HCT116 (cell line): ENCODE measurements around the gene KIF25. TPM values are rescaled to one million over a fixed set of nuclear protein-coding genes. Genes with fewer than 3 reads are reported as not detected.

Source experiments
- ATAC-seq: fragments of 200-7000 bp; cut with Tn5 transposase; 2 replicates; pipeline ENCODE4 v1.9.1; 2020; ENCODE audit warnings: mild to moderate bottlenecking, moderate library complexity
- BruUV-seq: library from RNA; stranded (reverse); fragments of 400-500 nt; replicated peaks from 2 replicates; lab custom pipeline; 2021; lab: Mats Ljungman, UMichigan
- CTCF ChIA-PET: fragments of 300-600 bp; sonication (Branson Sonifier 250); formaldehyde crosslinking; loops from one replicate; lab custom pipeline; 2021; ENCODE audit warnings: antibody characterized with exemption; lab: Charles Lee
- POLR2A ChIA-PET: fragments of 300-600, 350-600 bp; sonication (Branson Sonifier 250); formaldehyde crosslinking; loops from one replicate; lab custom pipeline; 2021; ENCODE audit warnings: antibody characterized with exemption; lab: Charles Lee
- RAD21 ChIA-PET, 2 experiments: fragments of 300-600 bp; sonication (Branson Sonifier 250); formaldehyde crosslinking; loops; one replicate each; lab custom pipeline; 2023; ENCODE audit warnings: low total read pairs in 2 of 2; ENCODE audit not compliant: uncharacterized antibody in 2 of 2, unreplicated experiment in 2 of 2, low non-redundant PET in 1 of 2; lab: Charles Lee
- DNase-seq: peaks from one replicate; pipeline ENCODE4 v3.0.0-alpha.2; 2010; ENCODE audit warnings: low read depth, low spot score
- H2AFZ ChIP-seq: fragments of 200-600 bp; shearing (Covaris generic), sonication (generic); 2 replicates; pipeline ENCODE4 v1.6.1; 2017; ENCODE audit warnings: low read depth, mixed run types, mixed read lengths, antibody characterized with exemption, low read length; ENCODE audit not compliant: poor library complexity, severe bottlenecking
- H3K27ac ChIP-seq: 2 replicates; pipeline ENCODE4 v1.5.1; 2012; ENCODE audit warnings: low read depth, low read length
- H3K27me3 ChIP-seq: fragments of 200-600 bp; sonication (generic); 2 replicates; pipeline ENCODE4 v1.6.1; 2016; ENCODE audit warnings: mixed run types, low read length, mixed read lengths; ENCODE audit not compliant: insufficient read depth
- H3K36me3 ChIP-seq, 2 experiments: fragments of 200-500 bp in 1 of 2; fragments of 200-600 bp in 1 of 2; sonication (Bioruptor generic) in 1 of 2; sonication (generic) in 1 of 2; 2 replicates each; pipeline versions ENCODE4 v1.5.1 to v1.6.1; 2014 to 2016; ENCODE audit warnings: low read length in 2 of 2, inconsistent platforms in 1 of 2, mixed read lengths in 1 of 2, mixed run types in 1 of 2; ENCODE audit not compliant: insufficient read depth in 2 of 2, control insufficient read depth in 1 of 2
- H3K4me1 ChIP-seq, 2 experiments: fragments of 200-600 bp in 1 of 2; sonication (generic) in 1 of 2; 2 replicates each; pipeline versions ENCODE4 v1.5.1 to v1.6.1; 2012 to 2017; ENCODE audit warnings: low read length in 2 of 2, inconsistent platforms in 1 of 2, mild to moderate bottlenecking in 1 of 2, mixed read lengths in 1 of 2, mixed run types in 1 of 2, moderate library complexity in 1 of 2; ENCODE audit not compliant: insufficient read depth in 2 of 2, control insufficient read depth in 1 of 2
- H3K4me2 ChIP-seq: fragments of 200-600 bp; sonication (generic); 2 replicates; pipeline ENCODE4 v1.6.1; 2017; ENCODE audit warnings: mixed run types, low read length, mixed read lengths
- H3K4me3 ChIP-seq, 2 experiments: fragments of 200-600 bp in 1 of 2; sonication (generic) in 1 of 2; replicated peaks in 1 of 2; 2 replicates each; pipeline ENCODE4 v1.5.1; 2011 to 2016; ENCODE audit warnings: low read length in 2 of 2, control low read depth in 1 of 2, low read depth in 1 of 2, mild to moderate bottlenecking in 1 of 2, mixed read lengths in 1 of 2, mixed run types in 1 of 2
- H3K79me2 ChIP-seq: fragments of 200-600 bp; sonication (generic); 2 replicates; pipeline ENCODE4 v1.6.1; 2017; ENCODE audit warnings: mild to moderate bottlenecking, mixed run types, low read length, moderate library complexity, mixed read lengths; ENCODE audit not compliant: insufficient read depth
- H3K9ac ChIP-seq: fragments of 200-600 bp; sonication (generic); 2 replicates; pipeline ENCODE4 v1.6.1; 2016; ENCODE audit warnings: low read length, mixed read lengths
- H3K9me2 ChIP-seq: fragments of 200-600 bp; sonication (generic), shearing (Covaris generic); 2 replicates; pipeline ENCODE4 v1.6.1; 2017; ENCODE audit warnings: mixed run types, mild to moderate bottlenecking, moderate library complexity; ENCODE audit not compliant: insufficient read depth
- H3K9me3 ChIP-seq, 2 experiments: fragments of 200-500 bp in 1 of 2; fragments of 200-600 bp in 1 of 2; sonication (Bioruptor generic) in 1 of 2; sonication (generic) in 1 of 2; 2 replicates each; pipeline ENCODE4 v1.6.1; 2014 to 2017; ENCODE audit warnings: low read length in 2 of 2, mixed read lengths in 2 of 2, inconsistent platforms in 1 of 2, low read depth in 1 of 2, mild to moderate bottlenecking in 1 of 2, mixed run types in 1 of 2, moderate library complexity in 1 of 2; ENCODE audit not compliant: control insufficient read depth in 1 of 2, insufficient read depth in 1 of 2
- H4K20me1 ChIP-seq: fragments of 200-600 bp; sonication (generic), shearing (Covaris generic); 2 replicates; pipeline ENCODE4 v1.6.1; 2017; ENCODE audit warnings: mixed run types, mild to moderate bottlenecking, moderate library complexity; ENCODE audit not compliant: insufficient read depth
- CBX3 ChIP-seq: IDR thresholded peaks from 2 replicates; pipeline ENCODE4 v1.6.1; 2012; ENCODE audit warnings: low read depth
- CEBPB ChIP-seq: IDR thresholded peaks from 2 replicates; pipeline ENCODE4 v1.6.1; 2012; ENCODE audit warnings: low read depth
- CTCF ChIP-seq, 3 experiments: fragments of 200-600 bp in 1 of 3; sonication (generic) in 1 of 3; IDR thresholded peaks in 2 of 3; conservative IDR thresholded peaks in 1 of 3; 2 replicates each; pipeline ENCODE4 v1.5.1; 2012 to 2017; ENCODE audit warnings: low read depth in 2 of 3, low read length in 2 of 3, antibody characterized with exemption in 1 of 3, borderline replicate concordance in 1 of 3, control low read depth in 1 of 3, mild to moderate bottlenecking in 1 of 3, mixed read lengths in 1 of 3, mixed run types in 1 of 3, moderate library complexity in 1 of 3; ENCODE audit not compliant: insufficient read depth in 1 of 3
- EGR1 ChIP-seq: IDR thresholded peaks from 2 replicates; pipeline ENCODE4 v1.6.1; 2012; ENCODE audit warnings: low read depth
- ELF1 ChIP-seq: IDR thresholded peaks from 2 replicates; pipeline ENCODE4 v1.6.1; 2012; ENCODE audit warnings: low read depth, borderline replicate concordance
- EZH2 ChIP-seq: fragments of 200-600 bp; sonication (generic); IDR thresholded peaks from 2 replicates; pipeline ENCODE4 v1.6.1; 2017; ENCODE audit warnings: antibody characterized with exemption, mixed run types
- EZH2phosphoT487 ChIP-seq: fragments of 200-600 bp; IDR thresholded peaks from 2 replicates; pipeline ENCODE4 v1.6.1; 2018; ENCODE audit warnings: antibody characterized with exemption, borderline replicate concordance
- FOSL1 ChIP-seq: IDR thresholded peaks from 2 replicates; pipeline ENCODE4 v1.6.1; 2012; ENCODE audit warnings: low read depth
- JUND ChIP-seq: IDR thresholded peaks from 2 replicates; pipeline ENCODE4 v1.6.1; 2012
- MAX ChIP-seq: IDR thresholded peaks from 2 replicates; pipeline ENCODE4 v1.6.1; 2012
- POLR2A ChIP-seq: IDR thresholded peaks from 2 replicates; pipeline ENCODE4 v1.7.0; 2011; ENCODE audit warnings: borderline replicate concordance; ENCODE audit not compliant: insufficient read depth, insufficient read length; ENCODE audit errors: extremely low read depth
- POLR2AphosphoS5 ChIP-seq: IDR thresholded peaks from 2 replicates; pipeline ENCODE4 v1.6.1; 2011; ENCODE audit warnings: mild to moderate bottlenecking, low read depth, low read length, moderate library complexity
- RAD21 ChIP-seq: IDR thresholded peaks from 2 replicates; pipeline ENCODE4 v1.6.1; 2012; ENCODE audit warnings: low read depth, mild to moderate bottlenecking
- SIN3A ChIP-seq: IDR thresholded peaks from 2 replicates; pipeline ENCODE4 v1.6.1; 2012; ENCODE audit warnings: low read depth
- SP1 ChIP-seq: IDR thresholded peaks from 2 replicates; pipeline ENCODE4 v1.6.1; 2012; ENCODE audit warnings: low read depth
- SRF ChIP-seq: IDR thresholded peaks from 2 replicates; pipeline ENCODE4 v1.6.1; 2012; ENCODE audit warnings: low read depth
- YY1 ChIP-seq: IDR thresholded peaks from 2 replicates; pipeline ENCODE4 v1.6.1; 2011; ENCODE audit warnings: low read length, low read depth, moderate library complexity, mild to moderate bottlenecking; ENCODE audit not compliant: insufficient replicate concordance; ENCODE audit errors: extremely low read depth
- ZBTB33 ChIP-seq: IDR thresholded peaks from 2 replicates; pipeline ENCODE4 v1.6.1; 2011; ENCODE audit warnings: mild to moderate bottlenecking, low read length, moderate library complexity; ENCODE audit not compliant: insufficient replicate concordance; ENCODE audit errors: extremely low read depth
- ZFX ChIP-seq: fragments of 450-650 bp; IDR thresholded peaks from 2 replicates; pipeline ENCODE4 v1.6.1; 2017
- ZNF274 ChIP-seq: fragments of 200-500 bp; sonication (Bioruptor generic); IDR thresholded peaks from 2 replicates; pipeline ENCODE4 v1.6.1; 2014; ENCODE audit warnings: mild to moderate bottlenecking, low read depth, low read length, inconsistent platforms
- intact Hi-C: fragments of 100-400 bp; cut with micrococcal nuclease; formaldehyde crosslinking; loops from 2 replicates; pipeline ENCODE4 v1.10.0; 2022
- total RNA-seq: library from RNA; stranded (reverse); gene quantifications from one replicate; pipeline ENCODE4 v1.2.1, GENCODE V29; 2021; ENCODE audit not compliant: unreplicated experiment

KIF25 gene
- total RNA-seq, 1 experiment from 2014 or later: not detected

GRCh38 chr6:168092541-168092940 lies 95.1 kb downstream of the KIF25 start:
- no peaks in the 10 kb centered on the region for H3K36me3 ChIP-seq
- TF ChIP-seq RAD21 (no peak), POLR2AphosphoS5 (no peak), ELF1 (no peak), EZH2 (no peak), ZFX (no peak), JUND (no peak), ZNF274 (no peak), SIN3A (no peak)
- TF ChIP-seq, all 23 proteins: peak for 0
- RAD21 ChIA-PET: no interaction called here
- no peak overlapping the region for H2AFZ ChIP-seq
- BruUV-seq: no TSS peak
- H3K9me2 ChIP-seq: no peaks in the 10 kb centered on the region
- no peak overlapping the region for H3K9ac ChIP-seq
- H3K4me3 ChIP-seq: no peak overlapping the region
- no peaks in the 10 kb centered on the region for H4K20me1 ChIP-seq
- POLR2A ChIA-PET: no interaction called here
- CTCF ChIA-PET: no interaction called here
- no peaks in the 10 kb centered on the region for H3K79me2 ChIP-seq
- DNase-seq (no peak), ATAC-seq (no peak)
- no peak overlapping the region for H3K4me2 ChIP-seq
- no peaks in the 10 kb centered on the region for H3K9me3 ChIP-seq
- intact Hi-C loops: no loop called here
- no peaks in the 10 kb centered on the region for H3K4me1 ChIP-seq
- H3K27me3 ChIP-seq: no peaks in the 10 kb centered on the region
- H3K27ac ChIP-seq: no peak overlapping the region

- Histone ChIP-seq H2AFZ (no peak overlapping the region), H3K79me2 (no peaks in the 10 kb centered on the region), H3K36me3 (no peaks in the 10 kb centered on the region), H3K9me2 (no peaks in the 10 kb centered on the region), H3K27me3 (no peaks in the 10 kb centered on the region), H3K9me3 (no peaks in the 10 kb centered on the region), H4K20me1 (no peaks in the 10 kb centered on the region), H3K27ac (no peak overlapping the region), H3K4me2 (no peak overlapping the region), H3K4me3 (no peak overlapping the region), H3K9ac (no peak overlapping the region), H3K4me1 (no peaks in the 10 kb centered on the region)
- ChIA-PET POLR2A (no interaction called here), CTCF (no interaction called here), RAD21 (no interaction called here)
- no peak for ATAC-seq
- intact Hi-C loops: no loop called here
- BruUV-seq: no TSS peak
- DNase-seq: no peak
- no peak for TF ChIP-seq SRF
- TF ChIP-seq CTCF (IDR thresholded peaks at IDR 0.05 in 2 of 3, conservative IDR thresholded peaks at IDR 0.05 in 1 of 3; ENCODE audit: borderline replicate concordance in 1 of 3, insufficient read depth in 1 of 3, low read depth in 2 of 3, low read length in 2 of 3): no peak
- no peak for TF ChIP-seq POLR2AphosphoS5
- TF ChIP-seq POLR2A: no peak
- no peak for TF ChIP-seq ELF1
- no peak for TF ChIP-seq ZBTB33
- TF ChIP-seq MAX: no peak
- TF ChIP-seq FOSL1: no peak
- TF ChIP-seq CEBPB: no peak
- TF ChIP-seq CBX3: no peak
- no peak for TF ChIP-seq EZH2phosphoT487
- TF ChIP-seq SP1: no peak
- TF ChIP-seq YY1: no peak
- TF ChIP-seq EGR1: no peak
Measured at GRCh38 chr6:168093071-168093505, 95.6 kb downstream of the KIF25 start.
